Activated naive CD8-positive, alpha-beta T cell treated with anti-CD3 and anti-CD28 coated beads, Interleukin-2, amount 50 U/mL, for 24 hours (primary cell): ENCODE results near the gene KRTAP16-1.
"Not testable (repeated sequence)": the region's sequence is repeated elsewhere in the genome, so short reads cannot be mapped to it uniquely, and the experiment has no call there.

Experiments
- ATAC-seq: fragments of 150-1000 bp; cut with Tn5 transposase; one replicate; pipeline ENCODE4 v1.10.0; 2021
- DNase-seq: peaks from one replicate; pipeline ENCODE4 v3.0.0; 2021
- H3K27ac Mint-ChIP-seq: one replicate; pipeline ENCODE4 v1.8.0; 2021; ENCODE audit warnings: mild to moderate bottlenecking, mixed read lengths
- H3K27me3 Mint-ChIP-seq: one replicate; pipeline ENCODE4 v1.8.0; 2021; ENCODE audit warnings: mixed read lengths
- H3K36me3 Mint-ChIP-seq: one replicate; pipeline ENCODE4 v1.8.0; 2021; ENCODE audit warnings: low read depth, mixed read lengths
- H3K4me1 Mint-ChIP-seq: one replicate; pipeline ENCODE4 v1.8.0; 2021; ENCODE audit warnings: mixed read lengths
- H3K4me3 Mint-ChIP-seq: one replicate; pipeline ENCODE4 v1.8.0; 2021; ENCODE audit warnings: mild to moderate bottlenecking, moderate library complexity, mixed read lengths
- H3K9me3 Mint-ChIP-seq: one replicate; pipeline ENCODE4 v1.8.0; 2021; ENCODE audit warnings: mixed read lengths

Gene KRTAP16-1

GRCh38 chr17:41301204-41301790 lies 7.8 kb downstream of the KRTAP16-1 start:
- Mint-ChIP-seq H3K27ac (no peak overlapping the region), H3K4me3 (no peak overlapping the region), H3K36me3 (no peaks in the 10 kb centered on the region), H3K4me1 (peaks cover 12% of the 10 kb centered on the region), H3K9me3 (peaks cover 6% of the 10 kb centered on the region), H3K27me3 (no peaks in the 10 kb centered on the region)
- no peak for DNase-seq
- no peak for ATAC-seq

- ATAC-seq (no peak), DNase-seq (no peak)
- Mint-ChIP-seq H3K4me1 (peaks cover 12% of the 10 kb centered on the region), H3K4me3 (no peak overlapping the region), H3K9me3 (peaks cover 10% of the 10 kb centered on the region), H3K27ac (no peak overlapping the region), H3K36me3 (no peaks in the 10 kb centered on the region), H3K27me3 (no peaks in the 10 kb centered on the region)
Observed at GRCh38 chr17:41298458-41299135, 10.5 kb downstream of the KRTAP16-1 start.

- no peaks in the 10 kb centered on the region for H3K36me3 Mint-ChIP-seq
- peaks cover 9% of the 10 kb centered on the region for H3K4me1 Mint-ChIP-seq
- no peak overlapping the region for H3K27ac Mint-ChIP-seq
- no peak for ATAC-seq
- H3K4me3 Mint-ChIP-seq = no peak overlapping the region
- no peak for DNase-seq
- peaks cover 10% of the 10 kb centered on the region for H3K9me3 Mint-ChIP-seq
- no peaks in the 10 kb centered on the region for H3K27me3 Mint-ChIP-seq
Observed at GRCh38 chr17:41296846-41297245, 12.3 kb downstream of the KRTAP16-1 start.

GRCh38 chr17:41294016-41294415 lies 15.1 kb downstream of the KRTAP16-1 start:
- no peaks in the 10 kb centered on the region for H3K27me3 Mint-ChIP-seq
- H3K27ac Mint-ChIP-seq = no peak overlapping the region
- no peak for DNase-seq
- no peaks in the 10 kb centered on the region for H3K4me1 Mint-ChIP-seq
- no peak overlapping the region for H3K4me3 Mint-ChIP-seq
- no peak for ATAC-seq
- peaks cover 3% of the 10 kb centered on the region for H3K9me3 Mint-ChIP-seq
- H3K36me3 Mint-ChIP-seq = no peaks in the 10 kb centered on the region

GRCh38 chr17:41287050-41287449 lies 22.1 kb downstream of the KRTAP16-1 start:
- Mint-ChIP-seq H3K36me3 (no peaks in the 10 kb centered on the region), H3K4me3 (no peak overlapping the region), H3K27me3 (no peaks in the 10 kb centered on the region), H3K4me1 (peaks cover 10% of the 10 kb centered on the region), H3K9me3 (no peaks in the 10 kb centered on the region), H3K27ac (no peak overlapping the region)
- ATAC-seq (no peak), DNase-seq (no peak)

- H3K4me3 Mint-ChIP-seq = no peak overlapping the region
- H3K27me3 Mint-ChIP-seq = no peaks in the 10 kb centered on the region
- ATAC-seq (no peak), DNase-seq (no peak)
- H3K4me1 Mint-ChIP-seq = peaks cover 10% of the 10 kb centered on the region
- H3K9me3 Mint-ChIP-seq = no peaks in the 10 kb centered on the region
- no peaks in the 10 kb centered on the region for H3K36me3 Mint-ChIP-seq
- H3K27ac Mint-ChIP-seq = no peak overlapping the region
Observed at GRCh38 chr17:41284546-41284945, 24.6 kb downstream of the KRTAP16-1 start.

- no peaks in the 10 kb centered on the region for H3K9me3 Mint-ChIP-seq
- no peak for ATAC-seq
- DNase-seq = no peak
- H3K27ac Mint-ChIP-seq = no peak overlapping the region
- peaks cover 10% of the 10 kb centered on the region for H3K4me1 Mint-ChIP-seq
- no peaks in the 10 kb centered on the region for H3K36me3 Mint-ChIP-seq
- H3K27me3 Mint-ChIP-seq = no peaks in the 10 kb centered on the region
- no peak overlapping the region for H3K4me3 Mint-ChIP-seq
Observed at GRCh38 chr17:41284043-41284442, 25.1 kb downstream of the KRTAP16-1 start.

GRCh38 chr17:41278176-41278955 lies 30.7 kb downstream of the KRTAP16-1 start:
- no peaks in the 10 kb centered on the region for H3K4me1 Mint-ChIP-seq

GRCh38 chr17:41275648-41276190 lies 33.4 kb downstream of the KRTAP16-1 start, which contains the start of gene KRTAP9-7:
TSS of gene KRTAP9-7 (plus strand) at chr17:41275698. CDS start at chr17:41275698, 0 bp downstream.
- not testable (repeated sequence) for H3K4me1 Mint-ChIP-seq, H3K4me3 Mint-ChIP-seq, H3K9me3 Mint-ChIP-seq, DNase-seq, ATAC-seq, H3K27me3 Mint-ChIP-seq, H3K27ac Mint-ChIP-seq, H3K36me3 Mint-ChIP-seq

More at GRCh38 chr17:41278176-41278955, 30.7 kb downstream of the KRTAP16-1 start:
- Mint-ChIP-seq H3K9me3 (no peaks in the 10 kb centered on the region), H3K27ac (no peak overlapping the region), H3K4me3 (no peak overlapping the region), H3K36me3 (no peaks in the 10 kb centered on the region), H3K27me3 (peaks cover 2% of the 10 kb centered on the region)
- ATAC-seq (no peak), DNase-seq (no peak)

GRCh38 chr17:41271858-41272257 lies 37.3 kb downstream of the KRTAP16-1 start:
- no peak overlapping the region for H3K27ac Mint-ChIP-seq
- no peak overlapping the region for H3K4me3 Mint-ChIP-seq
- H3K36me3 Mint-ChIP-seq = no peaks in the 10 kb centered on the region
- peaks cover 2% of the 10 kb centered on the region for H3K27me3 Mint-ChIP-seq
- DNase-seq (no peak), ATAC-seq (no peak)
- H3K9me3 Mint-ChIP-seq = no peaks in the 10 kb centered on the region
- no peaks in the 10 kb centered on the region for H3K4me1 Mint-ChIP-seq

GRCh38 chr17:41271323-41271722 lies 37.8 kb downstream of the KRTAP16-1 start:
- not testable (repeated sequence) for ATAC-seq, H3K9me3 Mint-ChIP-seq, H3K36me3 Mint-ChIP-seq, H3K4me1 Mint-ChIP-seq, H3K27ac Mint-ChIP-seq, H3K27me3 Mint-ChIP-seq, DNase-seq, H3K4me3 Mint-ChIP-seq

- H3K36me3 Mint-ChIP-seq = no peaks in the 10 kb centered on the region
- DNase-seq (no peak), ATAC-seq (no peak)
- no peaks in the 10 kb centered on the region for H3K27me3 Mint-ChIP-seq
- H3K9me3 Mint-ChIP-seq = no peaks in the 10 kb centered on the region
- H3K4me3 Mint-ChIP-seq = no peak overlapping the region
- no peak overlapping the region for H3K27ac Mint-ChIP-seq
- H3K4me1 Mint-ChIP-seq = no peaks in the 10 kb centered on the region
Observed at GRCh38 chr17:41267711-41268110, 41.4 kb downstream of the KRTAP16-1 start.

GRCh38 chr17:41265078-41265477 lies 44.0 kb downstream of the KRTAP16-1 start, which contains the start of gene KRTAP9-6:
TSS of gene KRTAP9-6 (plus strand) at chr17:41265378. CDS start at chr17:41265378, 0 bp downstream.
- Mint-ChIP-seq H3K36me3 (no peaks in the 10 kb centered on the region), H3K4me1 (peaks cover 9% of the 10 kb centered on the region), H3K9me3 (no peaks in the 10 kb centered on the region), H3K4me3 (no peak within 1 kb of the TSS), H3K27me3 (no peaks in the 10 kb centered on the region), H3K27ac (no peak within 1 kb of the TSS)
- no peak for ATAC-seq
- no peak for DNase-seq

GRCh38 chr17:41264599-41264998 lies 44.5 kb downstream of the KRTAP16-1 start:
- Mint-ChIP-seq H3K36me3 (no peaks in the 10 kb centered on the region), H3K9me3 (no peaks in the 10 kb centered on the region), H3K4me3 (no peak overlapping the region), H3K4me1 (peaks cover 10% of the 10 kb centered on the region), H3K27me3 (no peaks in the 10 kb centered on the region), H3K27ac (no peak overlapping the region)
- ATAC-seq (no peak), DNase-seq (no peak)
